SK-N-SH (cell line): ENCODE measurements around the gene BBIP1. TPM values are rescaled to one million over a fixed set of nuclear protein-coding genes. Genes with fewer than 3 reads are reported as not detected.

Experiments
- CTCF ChIA-PET: fragments of 300-600, 350-600 bp; formaldehyde crosslinking; extraction: SDS; loops from one replicate; lab custom pipeline; 2021; lab: Yijun Ruan, JAX
- POLR2A ChIA-PET: fragments of 350-600 bp; sonication (Branson Sonifier 250); formaldehyde crosslinking; extraction: SDS; loops from one replicate; lab custom pipeline; 2020; ENCODE audit warnings: antibody characterized with exemption, inconsistent platforms; lab: Yijun Ruan, JAX
- DNase-seq: peaks from one replicate; pipeline ENCODE4 v3.0.0; 2012
- H2AFZ ChIP-seq: fragments of 200-600 bp; sonication (generic); 2 replicates; pipeline ENCODE4 v1.8.1; 2016; ENCODE audit warnings: antibody characterized with exemption, mild to moderate bottlenecking, low read depth
- H3F3A ChIP-seq: fragments of 200-600 bp; sonication (generic); replicated peaks from 2 replicates; pipeline ENCODE3; 2016; ENCODE audit warnings: antibody characterized with exemption, mild to moderate bottlenecking; ENCODE audit not compliant: insufficient read depth
- H3K27ac ChIP-seq, 2 experiments: fragments of 200-500 bp in 1 of 2; fragments of 200-600 bp in 1 of 2; sonication (Bioruptor generic) in 1 of 2; sonication (generic), shearing (Covaris generic) in 1 of 2; 2 replicates each; pipeline versions ENCODE4 v1.5.1 to v1.6.1; 2014 to 2016; ENCODE audit warnings: low read depth in 2 of 2, inconsistent platforms in 1 of 2, low read length in 1 of 2, mild to moderate bottlenecking in 1 of 2, mixed read lengths in 1 of 2
- H3K27me3 ChIP-seq: fragments of 200-600 bp; sonication (generic), shearing (Covaris generic); 2 replicates; pipeline ENCODE4 v1.6.1; 2016; ENCODE audit warnings: mixed run types; ENCODE audit not compliant: insufficient read depth
- H3K36me3 ChIP-seq, 2 experiments: fragments of 200-500 bp in 1 of 2; fragments of 200-600 bp in 1 of 2; sonication (Bioruptor generic) in 1 of 2; sonication (generic) in 1 of 2; replicated peaks in 1 of 2; 2 replicates each; pipeline versions ENCODE3 to v1.5.1; 2014 to 2016; ENCODE audit warnings: low read length in 1 of 2, mild to moderate bottlenecking in 1 of 2; ENCODE audit not compliant: insufficient read depth in 2 of 2, control insufficient read depth in 1 of 2
- H3K4me1 ChIP-seq, 2 experiments: fragments of 200-500 bp in 1 of 2; fragments of 200-600 bp in 1 of 2; sonication (Bioruptor generic) in 1 of 2; sonication (generic), shearing (Covaris generic) in 1 of 2; 2 replicates each; pipeline versions ENCODE4 v1.5.1 to v1.6.1; 2014 to 2016; ENCODE audit warnings: low read depth in 1 of 2, low read length in 1 of 2, mixed run types in 1 of 2; ENCODE audit not compliant: insufficient read depth in 2 of 2, control insufficient read depth in 1 of 2
- H3K4me2 ChIP-seq: fragments of 200-600 bp; sonication (generic), shearing (Covaris generic); 2 replicates; pipeline ENCODE4 v1.6.1; 2017; ENCODE audit warnings: mixed run types
- H3K4me3 ChIP-seq, 2 experiments: fragments of 200-500 bp in 1 of 2; fragments of 200-600 bp in 1 of 2; sonication (Bioruptor generic) in 1 of 2; sonication (generic), shearing (Covaris generic) in 1 of 2; 2 replicates each; pipeline versions ENCODE4 v1.5.1 to v1.8.1; 2014 to 2016; ENCODE audit warnings: low read depth in 2 of 2, inconsistent platforms in 1 of 2, low read length in 1 of 2, mild to moderate bottlenecking in 1 of 2, mixed read lengths in 1 of 2, moderate library complexity in 1 of 2
- H3K79me2 ChIP-seq: fragments of 200-600 bp; sonication (generic); 2 replicates; pipeline ENCODE4 v1.8.1; 2017; ENCODE audit warnings: mild to moderate bottlenecking; ENCODE audit not compliant: insufficient read depth
- H3K9ac ChIP-seq: fragments of 200-600 bp; sonication (generic); 2 replicates; pipeline ENCODE4 v1.6.1; 2017; ENCODE audit warnings: mixed run types
- H3K9me2 ChIP-seq: fragments of 200-600 bp; sonication (generic); 2 replicates; pipeline ENCODE4 v1.6.1; 2017; ENCODE audit warnings: mixed run types
- H3K9me3 ChIP-seq: fragments of 200-600 bp; sonication (generic); 2 replicates; pipeline ENCODE4 v1.6.1; 2017; ENCODE audit warnings: mixed run types, mild to moderate bottlenecking, moderate library complexity
- H4K20me1 ChIP-seq: fragments of 200-600 bp; sonication (generic); 2 replicates; pipeline ENCODE4 v1.6.1; 2017; ENCODE audit warnings: mild to moderate bottlenecking, mixed run types; ENCODE audit not compliant: insufficient read depth
- EP300 ChIP-seq, 2 experiments: IDR thresholded peaks; 2 replicates each; pipeline versions ENCODE4 v1.4.0 to v1.6.1; 2012; ENCODE audit warnings: borderline replicate concordance in 1 of 2, low read depth in 1 of 2, low read length in 1 of 2
- FOSL2 ChIP-seq: IDR thresholded peaks from 2 replicates; pipeline ENCODE4 v1.4.0; 2012; ENCODE audit warnings: low read depth, mild to moderate bottlenecking, moderate library complexity, borderline replicate concordance
- IRF3 ChIP-seq: fragments of 150-350 bp; IDR thresholded peaks from 2 replicates; pipeline ENCODE4 v1.6.1; 2016; ENCODE audit warnings: mild to moderate bottlenecking, low read depth, low read length
- POLR2AphosphoS5 ChIP-seq: IDR thresholded peaks from 2 replicates; pipeline ENCODE4 v1.6.1; 2012; ENCODE audit warnings: low read depth, low read length
- REST ChIP-seq: IDR thresholded peaks from 2 replicates; pipeline ENCODE4 v1.6.1; 2012; ENCODE audit warnings: mild to moderate bottlenecking, low read depth, low read length, moderate library complexity
- USF1 ChIP-seq: IDR thresholded peaks from 2 replicates; pipeline ENCODE4 v1.4.0; 2012; ENCODE audit warnings: low read depth, borderline replicate concordance
- ZBTB33 ChIP-seq: IDR thresholded peaks from 2 replicates; pipeline ENCODE4 v1.4.0; 2012; ENCODE audit warnings: low read depth, borderline replicate concordance
- WGBS: methylation state at CpG from one replicate; pipeline ENCODE4 v1.1.6; 2017; ENCODE audit warnings: low lambda C conversion rate; 5-methylcytosine and 5-hydroxymethylcytosine counted together
- polyA plus RNA-seq, 3 experiments: library from polyadenylated mRNA; depleted of rRNA; stranded (reverse); fragments of >200 nt; gene quantifications; 2 replicates each; pipeline ENCODE4 v1.2.3, GENCODE V29; 2012

BBIP1 gene
- polyA plus RNA-seq, 1 of the 3 experiments (the other 2 are of a cell fraction): 16.2 TPM

GRCh38 chr10:110957606-110958005 lies 38.6 kb upstream of the BBIP1 start:
- ChIA-PET POLR2A (no interaction called here), CTCF (no interaction called here)

More at GRCh38 chr10:110957606-110958005, 38.6 kb upstream of the BBIP1 start:
- Histone ChIP-seq H3K27me3 (no peaks in the 10 kb centered on the region), H4K20me1 (peaks cover 73% of the 10 kb centered on the region), H3F3A (no peaks in the 10 kb centered on the region), H3K9me3 (no peaks in the 10 kb centered on the region), H3K4me2 (no peak overlapping the region), H3K9me2 (no peaks in the 10 kb centered on the region), H2AFZ (no peak overlapping the region), H3K36me3 (no peaks in the 10 kb centered on the region), H3K9ac (no peak overlapping the region), H3K4me3 (no peak overlapping the region), H3K79me2 (peaks cover 94% of the 10 kb centered on the region), H3K27ac (no peak overlapping the region), H3K4me1 (no peaks in the 10 kb centered on the region; a peak in 1 of 4 replicates)
- DNase-seq: no peak
- WGBS: 71% methylated on average over 1 of the region's 1 CpG
- no peak for TF ChIP-seq POLR2AphosphoS5
- no peak for TF ChIP-seq IRF3
- TF ChIP-seq USF1: no peak
- no peak for TF ChIP-seq EP300 (IDR thresholded peaks at IDR 0.05; ENCODE audit: borderline replicate concordance in 1 of 2, low read depth in 1 of 2, low read length in 1 of 2)
- TF ChIP-seq ZBTB33: no peak
- no peak for TF ChIP-seq FOSL2
- TF ChIP-seq REST: no peak
